HFF-Myc (cell line): Measurements from ENCODE around the gene CELF2.

Source experiments
- DNase-seq: peaks from one replicate; pipeline ENCODE4 v3.0.0-alpha.2; 2011; ENCODE audit warnings: low read depth; ENCODE audit errors: extremely low read depth
- H3K4me3 ChIP-seq: replicated peaks from 2 replicates; pipeline ENCODE4 v1.5.1; 2011; ENCODE audit warnings: low read depth, mild to moderate bottlenecking, control low read depth, low read length
- CTCF ChIP-seq: IDR thresholded peaks from 2 replicates; pipeline ENCODE4 v1.5.1; 2012; ENCODE audit warnings: mild to moderate bottlenecking, low read depth, low read length, control low read depth; ENCODE audit errors: missing control alignments

The CELF2 gene

GRCh38 chr10:11158080-11158479 is 140.4 kb downstream of the CELF2 start:
- H3K4me3 ChIP-seq: no peak overlapping the region
- no peak for DNase-seq
- no peak for TF ChIP-seq CTCF

GRCh38 chr10:11159543-11160215 is 142.0 kb downstream of the CELF2 start:
- no peak for TF ChIP-seq CTCF
- no peak for DNase-seq
- H3K4me3 ChIP-seq: no peak overlapping the region

GRCh38 chr10:11161096-11161495 is 143.4 kb downstream of the CELF2 start:
- no peak overlapping the region for H3K4me3 ChIP-seq
- no peak for TF ChIP-seq CTCF
- DNase-seq: no peak

GRCh38 chr10:11161910-11162309 is 144.2 kb downstream of the CELF2 start:
- no peak for DNase-seq
- no peak overlapping the region for H3K4me3 ChIP-seq
- TF ChIP-seq CTCF: no peak

GRCh38 chr10:11162828-11163599 is 145.3 kb downstream of the CELF2 start:
- no peak for TF ChIP-seq CTCF
- DNase-seq: no peak
- no peak overlapping the region for H3K4me3 ChIP-seq

GRCh38 chr10:11163780-11164550 is 146.3 kb downstream of the CELF2 start:
- TF ChIP-seq CTCF: no peak
- peak overlapping the region; percentile 71 for H3K4me3 ChIP-seq
- no peak for DNase-seq
